ENCODE measurements around the gene FERMT1.

FERMT1 gene

GRCh38 chr20:6074145-6074561 is 48.7 kb downstream of the FERMT1 start:
- H3K4me3 ChIP-seq (replicated peaks; ENCODE audit: low read depth, low read length): no peak overlapping the region
- peak; percentile 26 for DNase-seq (ENCODE audit: low read depth)
- peak; percentile 31 for TF ChIP-seq CTCF (IDR thresholded peaks at IDR 0.05; ENCODE audit: low read length, missing control alignments)

GRCh38 chr20:6070829-6071695 is 51.8 kb downstream of the FERMT1 start:
- H3K4me3 ChIP-seq (replicated peaks; ENCODE audit: low read depth, low read length): no peak overlapping the region
- no peak for TF ChIP-seq CTCF (IDR thresholded peaks at IDR 0.05; ENCODE audit: low read length, missing control alignments)
- DNase-seq (ENCODE audit: low read depth): no peak

- TF ChIP-seq CTCF (IDR thresholded peaks at IDR 0.05; ENCODE audit: low read length, missing control alignments): no peak
These were observed 53.2 kb downstream of the FERMT1 start for GRCh38 chr20:6069669-6070068.

GRCh38 chr20:6067763-6068318 is 55.0 kb downstream of the FERMT1 start:
- DNase-seq (ENCODE audit: low read depth): no peak
- no peak for TF ChIP-seq CTCF (IDR thresholded peaks at IDR 0.05; ENCODE audit: low read length, missing control alignments)
- H3K4me3 ChIP-seq (replicated peaks; ENCODE audit: low read depth, low read length): no peak overlapping the region

More at GRCh38 chr20:6069669-6070068, 53.2 kb downstream of the FERMT1 start:
- DNase-seq (ENCODE audit: low read depth): no peak
- H3K4me3 ChIP-seq (replicated peaks; ENCODE audit: low read depth, low read length): no peak overlapping the region

GRCh38 chr20:6066582-6066981 is 56.2 kb downstream of the FERMT1 start:
- no peak for TF ChIP-seq CTCF (IDR thresholded peaks at IDR 0.05; ENCODE audit: low read length, missing control alignments)
- H3K4me3 ChIP-seq (replicated peaks; ENCODE audit: low read depth, low read length): no peak overlapping the region
- no peak for DNase-seq (ENCODE audit: low read depth)

- TF ChIP-seq CTCF (IDR thresholded peaks at IDR 0.05; ENCODE audit: low read length, missing control alignments): no peak
- no peak for DNase-seq (ENCODE audit: low read depth)
- no peak overlapping the region for H3K4me3 ChIP-seq (replicated peaks; ENCODE audit: low read depth, low read length)
These were observed 61.3 kb downstream of the FERMT1 start for GRCh38 chr20:6061544-6061943.
